Activated CD8-positive, alpha-beta memory T cell treated with anti-CD3 and anti-CD28 coated beads for 4 hours (primary cell): ENCODE data around the gene SLC9B1.

Experiments used
- DNase-seq, 2 donors: peaks; one replicate each; pipeline ENCODE4 v3.0.0-alpha.2; 2020; ENCODE audit warnings: low read depth in 2 of 2

The SLC9B1 gene

GRCh38 chr4:103019308-103020124 lies at the start of gene SLC9B1:
Gene SLC9B1 (minus strand): TSS chr4:103019705. CDS start chr4:102991711, 27,994 bp downstream.
- DNase-seq = peak; percentile 88 to 89

GRCh38 chr4:103067841-103068547 lies 48.5 kb upstream of the SLC9B1 start:
- no peak for DNase-seq

- DNase-seq = no peak
Observed at GRCh38 chr4:103060453-103061148, 41.1 kb upstream of the SLC9B1 start.

- DNase-seq = no peak
Observed at GRCh38 chr4:103054030-103054429, 34.5 kb upstream of the SLC9B1 start.

GRCh38 chr4:103052779-103053178 lies 33.3 kb upstream of the SLC9B1 start:
- no peak for DNase-seq

- DNase-seq = no peak
Observed at GRCh38 chr4:103052145-103052544, 32.6 kb upstream of the SLC9B1 start.

GRCh38 chr4:103050736-103051436 lies 31.4 kb upstream of the SLC9B1 start:
- DNase-seq = no peak

- peak in 1 of 2 donors; percentile 8 for DNase-seq
Observed at GRCh38 chr4:103046416-103047290, 27.1 kb upstream of the SLC9B1 start.

GRCh38 chr4:103044183-103044582 lies 24.7 kb upstream of the SLC9B1 start:
- DNase-seq = no peak

- DNase-seq = no peak
Observed at GRCh38 chr4:103036169-103036568, 16.7 kb upstream of the SLC9B1 start.

- no peak for DNase-seq
Observed at GRCh38 chr4:103032574-103032973, 13.1 kb upstream of the SLC9B1 start.

GRCh38 chr4:103030791-103031190 lies 11.3 kb upstream of the SLC9B1 start:
- no peak for DNase-seq

GRCh38 chr4:103029300-103029699 lies 9.8 kb upstream of the SLC9B1 start:
- DNase-seq = no peak

- no peak for DNase-seq
Observed at GRCh38 chr4:103026868-103027267, 7.4 kb upstream of the SLC9B1 start.

GRCh38 chr4:103024996-103025395 lies 5.5 kb upstream of the SLC9B1 start:
- DNase-seq = no peak

GRCh38 chr4:103021120-103021519 lies 1.6 kb upstream of the SLC9B1 start:
- DNase-seq = no peak

GRCh38 chr4:103018391-103019307 lies 856 bp downstream of the SLC9B1 start:
- no peak for DNase-seq

GRCh38 chr4:103012551-103012950 lies 7.0 kb downstream of the SLC9B1 start:
- no peak for DNase-seq

- no peak for DNase-seq
Observed at GRCh38 chr4:103012060-103012459, 7.4 kb downstream of the SLC9B1 start.
